HG03575 (cell line): ENCODE results near the gene TCF19.
"Not testable (repeated sequence)": the region's sequence is repeated elsewhere in the genome, so short reads cannot be mapped to it uniquely, and the experiment has no call there.

Source experiments
- ATAC-seq: cut with Tn5 transposase; IDR thresholded peaks from one replicate; pipeline ENCODE4 v1.9.1; 2021; ENCODE audit not compliant: unreplicated experiment, insufficient number of reproducible peaks, low FRiP score; ENCODE audit errors: extremely low read depth

The TCF19 gene

GRCh38 chr6:31157513-31158139 is 763 bp upstream of the TCF19 start, which contains the start of gene CCHCR1:
Gene CCHCR1, minus strand, starts transcription at chr6:31157802. Its CDS starts 202 bp downstream, at chr6:31157600.
- ATAC-seq: no peak

- ATAC-seq: no peak
Observed at GRCh38 chr6:31158863-31159855, 770 bp downstream of the TCF19 start.

- ATAC-seq: no peak
Observed at GRCh38 chr6:31161216-31162126, 3.1 kb downstream of the TCF19 start.

- ATAC-seq: no peak
Observed at GRCh38 chr6:31162463-31163165, 4.2 kb downstream of the TCF19 start.

- no peak for ATAC-seq
Observed at GRCh38 chr6:31163922-31164321, 5.5 kb downstream of the TCF19 start.

- ATAC-seq: not testable (repeated sequence)
Observed at GRCh38 chr6:31164475-31165063, 6.2 kb downstream of the TCF19 start.

GRCh38 chr6:31165064-31165832 is 6.9 kb downstream of the TCF19 start:
- not testable (repeated sequence) for ATAC-seq

- no peak for ATAC-seq
Observed at GRCh38 chr6:31165986-31166385, 7.6 kb downstream of the TCF19 start.

GRCh38 chr6:31168606-31169005 is 10.2 kb downstream of the TCF19 start:
- ATAC-seq: no peak

GRCh38 chr6:31169123-31169857 is 10.9 kb downstream of the TCF19 start:
- ATAC-seq: no peak

- not testable (repeated sequence) for ATAC-seq
Observed at GRCh38 chr6:31169858-31170599, 11.6 kb downstream of the TCF19 start.

- no peak for ATAC-seq
Observed at GRCh38 chr6:31170600-31170881, 12.2 kb downstream of the TCF19 start, which contains the start of gene POU5F1. Gene POU5F1, minus strand, starts transcription at chr6:31170682. Its CDS starts 62 bp downstream, at chr6:31170620.

GRCh38 chr6:31170987-31171671 is 12.7 kb downstream of the TCF19 start:
- ATAC-seq: no peak

GRCh38 chr6:31171931-31172905 is 13.8 kb downstream of the TCF19 start:
- no peak for ATAC-seq

- no peak for ATAC-seq
Observed at GRCh38 chr6:31172973-31173384, 14.6 kb downstream of the TCF19 start.
